ENCODE measurements around the gene ADCY6. TPM values are rescaled to one million over a fixed set of nuclear protein-coding genes. Genes with fewer than 3 reads are reported as not detected.
A peak's percentile ranks its signal among the peaks of the same experiment; 100 is the strongest.

ADCY6 gene
- total RNA-seq, 1 donor from 2014 or later: 30.0 TPM

- H3K4me1 ChIP-seq: peaks cover 18% of the 10 kb centered on the region
- no peaks in the 10 kb centered on the region for H3K27me3 ChIP-seq
- TF ChIP-seq POLR2AphosphoS5 (IDR thresholded peaks at IDR 0.05; ENCODE audit: insufficient read depth in 1 of 2, low read depth in 1 of 2): no peak
- no peak for TF ChIP-seq CTCF (IDR thresholded peaks at IDR 0.05)
- H3K9me3 ChIP-seq: no peaks in the 10 kb centered on the region
- intact Hi-C loops (cut with DNase I): no loop called here
- H3K36me3 ChIP-seq: peaks cover 0 to 23% of the 10 kb centered on the region in 2 donors
- DNase-seq (ENCODE audit: extremely low spot score in 2 of 2): no peak
- no peak overlapping the region for H3K27ac ChIP-seq
- no peak overlapping the region for H3K4me3 ChIP-seq
These were observed 33.2 kb upstream of the ADCY6 start for GRCh38 chr12:48822139-48822538.

GRCh38 chr12:48819986-48820725 is 31.3 kb upstream of the ADCY6 start:
- Histone ChIP-seq H3K27me3 (no peaks in the 10 kb centered on the region), H3K4me3 (no peak overlapping the region), H3K27ac (peak overlapping the region; percentile 76), H3K4me1 (peaks cover 35% of the 10 kb centered on the region), H3K9me3 (no peaks in the 10 kb centered on the region), H3K36me3 (peaks cover 0 to 13% of the 10 kb centered on the region in 2 donors)
- TF ChIP-seq POLR2A (IDR thresholded peaks at IDR 0.05) (no peak), CTCF (IDR thresholded peaks at IDR 0.05) (no peak)
- no peak for DNase-seq (ENCODE audit: extremely low spot score in 2 of 2)
- intact Hi-C loops (cut with DNase I): no loop called here

GRCh38 chr12:48818831-48819590 is 30.1 kb upstream of the ADCY6 start:
- peaks cover 0 to 3% of the 10 kb centered on the region in 2 donors for H3K36me3 ChIP-seq
- no peak for TF ChIP-seq POLR2A (IDR thresholded peaks at IDR 0.05)
- TF ChIP-seq POLR2AphosphoS5 (IDR thresholded peaks at IDR 0.05; ENCODE audit: insufficient read depth in 1 of 2, low read depth in 1 of 2): no peak
- no peak for TF ChIP-seq CTCF (IDR thresholded peaks at IDR 0.05)
- peaks cover 39% of the 10 kb centered on the region for H3K4me1 ChIP-seq
- DNase-seq (ENCODE audit: extremely low spot score in 2 of 2): no peak
- H3K27me3 ChIP-seq: no peaks in the 10 kb centered on the region
- peak overlapping the region; percentile 68 to 73 for H3K4me3 ChIP-seq
- no peaks in the 10 kb centered on the region for H3K9me3 ChIP-seq
- intact Hi-C loops (cut with DNase I): no loop called here
- peak overlapping the region; percentile 76 for H3K27ac ChIP-seq

GRCh38 chr12:48817873-48818830 is 29.3 kb upstream of the ADCY6 start, which contains the start of gene CACNB3:
TSS of gene CACNB3 (plus strand) at chr12:48818496. CDS start at chr12:48818930, 434 bp downstream.
- peak in 1 of 2 donors; percentile 73 for TF ChIP-seq POLR2AphosphoS5 (IDR thresholded peaks at IDR 0.05; ENCODE audit: insufficient read depth in 1 of 2, low read depth in 1 of 2)
- no peak for TF ChIP-seq CTCF (IDR thresholded peaks at IDR 0.05)
- no peak for TF ChIP-seq POLR2A (IDR thresholded peaks at IDR 0.05)
- H3K4me1 ChIP-seq: peaks cover 48% of the 10 kb centered on the region
- intact Hi-C loops (cut with DNase I): no loop called here
- H3K27me3 ChIP-seq: no peaks in the 10 kb centered on the region
- H3K36me3 ChIP-seq: no peaks in the 10 kb centered on the region
- DNase-seq (ENCODE audit: extremely low spot score in 2 of 2): no peak
- peak within 1 kb of the TSS; percentile 76 for H3K27ac ChIP-seq
- H3K9me3 ChIP-seq: no peaks in the 10 kb centered on the region
- H3K4me3 ChIP-seq: peak within 1 kb of the TSS; percentile 68 to 73

All from vagina (tissue), 2 donors.